Psoas muscle (tissue), 8 donors: ENCODE results near the gene LENEP. TPM values are rescaled to one million over a fixed set of nuclear protein-coding genes. Genes with fewer than 3 reads are reported as not detected.

Experiments
- ATAC-seq, 4 donors: fragments of 200-7000 bp; cut with Tn5 transposase; one replicate each; pipeline ENCODE4 v1.9.1; 2020; ENCODE audit warnings: moderate library complexity in 3 of 4, mild to moderate bottlenecking in 2 of 4
- DNase-seq, 2 donors: peaks; one replicate each; pipeline ENCODE4 v3.0.0-alpha.2; 2020
- H3K27ac ChIP-seq: fragments of 200-600 bp; one replicate; pipeline ENCODE4 v1.8.0; 2022
- H3K27me3 ChIP-seq, 3 donors: fragments of 200-600 bp in 1 of 3; one replicate each; pipeline versions ENCODE4 v1.6.1 to v1.8.0; 2013 to 2022; ENCODE audit warnings: low read length in 2 of 3, mild to moderate bottlenecking in 2 of 3, moderate library complexity in 1 of 3; ENCODE audit not compliant: insufficient read depth in 3 of 3
- H3K36me3 ChIP-seq, 2 donors: fragments of 200-600 bp in 1 of 2; one replicate each; pipeline versions ENCODE4 v1.6.1 to v1.8.0; 2013 to 2022; ENCODE audit warnings: low read depth in 1 of 2, mild to moderate bottlenecking in 1 of 2, moderate library complexity in 1 of 2; ENCODE audit not compliant: insufficient read depth in 1 of 2
- H3K4me1 ChIP-seq: fragments of 200-600 bp; one replicate; pipeline ENCODE4 v1.8.0; 2022
- H3K4me3 ChIP-seq: fragments of 200-600 bp; one replicate; pipeline ENCODE4 v1.8.0; 2022; ENCODE audit warnings: mild to moderate bottlenecking
- H3K9me3 ChIP-seq: fragments of 200-600 bp; one replicate; pipeline ENCODE4 v1.8.0; 2022
- WGBS, 3 donors: extraction: QIAGEN DNeasy Blood & Tissue Kit; methylation state at CpG; one replicate each; pipeline versions ENCODE4 v1.1.6 to v1.1.7; 2013; 5-methylcytosine and 5-hydroxymethylcytosine counted together
- intact Hi-C, 2 donors: fragments of 100-400 bp; cut with DNase I; formaldehyde crosslinking; loops; one replicate each; pipeline versions ENCODE4 v1.11.0 to v1.14.2; 2022
- polyA plus RNA-seq, 3 donors: library from polyadenylated mRNA; stranded (reverse); fragments of 200-250 nt; gene quantifications; one replicate each; pipeline ENCODE4 v1.2.3, GENCODE V29; 2013
- total RNA-seq, 4 donors: library from RNA; stranded (reverse); fragmentation: NEBNext Ultra II Directional in 2 of 4; extraction: Animal tissue kit (Norgen Biotek cat#: 25700) in 2 of 4; gene quantifications; one replicate each; pipeline versions ENCODE4 v1.2.1 to v1.2.4, GENCODE V29; 2021 to 2023
- TF ChIP-seq, protein P1 (sequence below): fragments of 200-600 bp; IDR thresholded peaks from one replicate; pipeline ENCODE4 v1.8.0; 2022; ENCODE audit warnings: antibody characterized with exemption
- donor health status: healthy with polysubstance abuse.
- donor health status: DM: no; HTN: no; CAD: no; lungs with moderate emphysema.
- donor health status: Bipolar disorder and iron deficiency.
- donor health status: healthy.
- donor health status: DM: yes; HTN: yes; CAD: no.
- donor health status: DM: no; HTN: no; CAD: no.
- donor health status: DM: no; HTN: no; CAD: no.
- donor health status: DM: yes; HTN: yes; CAD: no.

Gene LENEP
- total and polyA plus RNA-seq, 7 donors = not detected

DNA sequence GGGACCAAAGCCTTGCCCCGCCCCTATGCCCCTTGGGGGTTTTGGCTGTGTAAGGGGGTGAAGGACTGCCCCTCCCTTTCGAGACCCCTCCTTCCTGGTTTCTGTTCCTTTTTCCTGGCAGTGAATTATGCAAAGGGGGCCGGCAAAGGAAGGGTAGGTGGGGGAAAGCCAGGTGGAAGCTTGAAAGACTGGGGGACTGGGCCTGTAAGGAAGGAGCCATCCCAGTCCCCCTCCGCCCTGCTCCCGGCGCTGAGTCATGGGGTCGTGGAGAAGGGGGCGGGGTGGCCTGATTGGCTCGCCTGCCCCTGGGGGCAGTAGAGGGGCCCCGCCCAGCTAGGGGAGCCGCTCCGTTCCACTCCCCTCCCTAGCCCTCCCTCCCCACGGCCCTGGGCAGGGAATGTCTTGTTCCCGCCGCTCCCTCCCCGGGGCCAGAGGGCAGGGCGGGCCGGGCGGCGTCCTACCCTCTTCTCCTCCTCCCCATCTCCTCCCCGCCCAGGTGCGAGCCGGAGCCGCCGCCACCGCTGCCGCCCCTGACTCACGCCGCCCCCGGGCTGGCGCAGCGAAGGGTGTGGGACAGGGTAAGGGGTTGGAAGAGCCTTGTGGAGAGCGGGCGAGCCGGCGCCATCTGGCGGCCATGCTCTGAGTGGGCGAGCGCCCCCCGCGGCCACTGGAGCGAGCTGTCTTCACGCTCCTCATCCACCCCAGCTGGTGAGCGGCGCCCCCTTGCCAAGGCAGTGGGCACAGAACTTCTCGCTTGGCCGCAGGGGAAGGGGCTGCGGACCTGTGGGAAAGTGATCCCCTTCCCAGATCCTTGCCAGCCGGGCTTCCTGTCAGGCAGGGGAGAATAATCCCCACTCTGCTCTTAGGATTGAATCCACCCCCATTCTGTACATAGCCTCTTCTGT, 23.9 kb downstream of the LENEP start:
- ATAC-seq (peak; percentile 87 to 92 (median 88)), DNase-seq (peak; percentile 91 to 97)
- no peaks in the 10 kb centered on the region for H3K9me3 ChIP-seq
- peaks cover 0 to 31% of the 10 kb centered on the region in 2 donors for H3K36me3 ChIP-seq
- H3K27me3 ChIP-seq = no peaks in the 10 kb centered on the region
- TF ChIP-seq, protein P1, sequence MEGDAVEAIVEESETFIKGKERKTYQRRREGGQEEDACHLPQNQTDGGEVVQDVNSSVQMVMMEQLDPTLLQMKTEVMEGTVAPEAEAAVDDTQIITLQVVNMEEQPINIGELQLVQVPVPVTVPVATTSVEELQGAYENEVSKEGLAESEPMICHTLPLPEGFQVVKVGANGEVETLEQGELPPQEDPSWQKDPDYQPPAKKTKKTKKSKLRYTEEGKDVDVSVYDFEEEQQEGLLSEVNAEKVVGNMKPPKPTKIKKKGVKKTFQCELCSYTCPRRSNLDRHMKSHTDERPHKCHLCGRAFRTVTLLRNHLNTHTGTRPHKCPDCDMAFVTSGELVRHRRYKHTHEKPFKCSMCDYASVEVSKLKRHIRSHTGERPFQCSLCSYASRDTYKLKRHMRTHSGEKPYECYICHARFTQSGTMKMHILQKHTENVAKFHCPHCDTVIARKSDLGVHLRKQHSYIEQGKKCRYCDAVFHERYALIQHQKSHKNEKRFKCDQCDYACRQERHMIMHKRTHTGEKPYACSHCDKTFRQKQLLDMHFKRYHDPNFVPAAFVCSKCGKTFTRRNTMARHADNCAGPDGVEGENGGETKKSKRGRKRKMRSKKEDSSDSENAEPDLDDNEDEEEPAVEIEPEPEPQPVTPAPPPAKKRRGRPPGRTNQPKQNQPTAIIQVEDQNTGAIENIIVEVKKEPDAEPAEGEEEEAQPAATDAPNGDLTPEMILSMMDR = peak; percentile 99
- intact Hi-C loops = loop anchor here (2.0 kb wide), 2 partner anchors 14 to 54 kb away; partner anchors contain the start of gene ZBTB7B (in 1 of the 2)
- 3 to 8% (median 4%) methylated on average over 29 to 49 of the region's 49 CpGs for WGBS, 3 donors
- peak overlapping the region; percentile 67 for H3K4me3 ChIP-seq
- peaks cover 22% of the 10 kb centered on the region for H3K4me1 ChIP-seq
- peak overlapping the region; percentile 85 for H3K27ac ChIP-seq

DNA sequence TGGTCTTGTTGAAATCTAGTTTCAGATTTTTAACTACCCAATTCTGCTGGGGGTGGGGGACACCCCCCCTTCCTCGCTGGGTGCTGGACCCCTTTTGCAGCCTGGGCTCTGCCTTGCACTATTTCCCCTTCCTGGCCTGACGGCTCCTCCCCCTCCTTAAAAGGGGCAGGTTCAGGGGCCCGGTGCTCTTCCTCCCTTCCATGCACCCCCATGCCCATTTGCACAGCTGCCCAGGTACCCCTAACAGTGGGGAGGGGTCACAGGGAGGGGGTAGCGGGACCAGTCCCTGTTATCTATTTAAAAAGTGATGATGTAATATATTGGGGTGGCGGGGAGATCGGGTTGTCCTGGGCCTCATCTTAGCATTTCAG, 24.5 kb downstream of the LENEP start:
- peak overlapping the region; percentile 85 for H3K27ac ChIP-seq
- DNase-seq (no peak), ATAC-seq (peak in 1 of 4 donors; percentile 1)

DNA sequence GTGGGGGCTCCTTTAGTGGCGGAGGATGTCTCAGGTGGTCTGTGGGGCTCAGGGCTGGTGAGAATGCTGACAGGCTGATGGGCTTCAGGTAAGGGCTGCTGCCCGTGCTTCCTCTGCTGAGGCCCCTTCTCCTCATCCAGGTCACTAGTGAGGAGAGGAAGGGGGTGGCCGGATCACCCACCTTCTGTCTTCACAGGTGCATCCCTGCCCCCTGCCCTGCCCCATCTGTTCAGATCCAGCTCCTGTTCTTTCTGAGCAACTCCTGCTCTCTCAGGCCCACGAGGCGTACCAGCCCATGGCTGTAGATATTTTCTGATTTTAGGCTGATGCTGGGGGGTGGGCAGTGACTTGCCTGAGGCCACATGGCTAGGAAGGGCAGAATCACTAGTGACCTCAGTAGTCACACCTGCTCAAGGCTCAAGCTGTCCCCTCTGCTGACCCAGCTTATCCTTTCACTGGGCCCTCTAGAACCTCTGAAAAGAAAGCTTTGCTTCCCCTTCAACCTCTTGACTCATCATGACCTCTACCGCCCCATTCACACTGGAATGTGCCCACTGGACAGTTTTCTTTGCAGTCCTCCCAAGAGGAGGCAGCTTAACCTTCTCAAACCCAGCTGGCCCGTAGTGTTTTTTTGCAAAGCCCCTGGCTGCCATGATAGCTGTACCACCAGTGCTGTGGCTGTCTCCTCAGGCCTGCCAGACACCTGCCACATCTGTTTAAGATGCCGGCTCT, 25.4 kb downstream of the LENEP start:
- no peaks in the 10 kb centered on the region for H3K9me3 ChIP-seq
- ATAC-seq (no peak), DNase-seq (no peak)
- H3K36me3 ChIP-seq = peaks cover 0 to 31% of the 10 kb centered on the region in 2 donors
- no peak overlapping the region for H3K4me3 ChIP-seq
- H3K27ac ChIP-seq = no peak overlapping the region
- WGBS, 3 donors = 76 to 79% (median 77%) methylated on average over 7 to 8 of the region's 8 CpGs
- no peaks in the 10 kb centered on the region for H3K27me3 ChIP-seq
- intact Hi-C loops = no loop called here
- peaks cover 20% of the 10 kb centered on the region for H3K4me1 ChIP-seq
- TF ChIP-seq, protein P1 = no peak

More for the DNA sequence above, 24.5 kb downstream of the LENEP start:
- Histone ChIP-seq H3K9me3 (no peaks in the 10 kb centered on the region), H3K27me3 (no peaks in the 10 kb centered on the region), H3K36me3 (peaks cover 0 to 31% of the 10 kb centered on the region in 2 donors), H3K4me1 (peaks cover 20% of the 10 kb centered on the region), H3K4me3 (peak overlapping the region; percentile 67)
- 57 to 59% (median 58%) methylated on average over 6 of the region's 6 CpGs for WGBS, 3 donors
- TF ChIP-seq, protein P1 = no peak
- intact Hi-C loops = loop anchor here (2.0 kb wide), 2 partner anchors 15 to 55 kb away; partner anchors contain the start of gene ZBTB7B (in 1 of the 2)

DNA sequence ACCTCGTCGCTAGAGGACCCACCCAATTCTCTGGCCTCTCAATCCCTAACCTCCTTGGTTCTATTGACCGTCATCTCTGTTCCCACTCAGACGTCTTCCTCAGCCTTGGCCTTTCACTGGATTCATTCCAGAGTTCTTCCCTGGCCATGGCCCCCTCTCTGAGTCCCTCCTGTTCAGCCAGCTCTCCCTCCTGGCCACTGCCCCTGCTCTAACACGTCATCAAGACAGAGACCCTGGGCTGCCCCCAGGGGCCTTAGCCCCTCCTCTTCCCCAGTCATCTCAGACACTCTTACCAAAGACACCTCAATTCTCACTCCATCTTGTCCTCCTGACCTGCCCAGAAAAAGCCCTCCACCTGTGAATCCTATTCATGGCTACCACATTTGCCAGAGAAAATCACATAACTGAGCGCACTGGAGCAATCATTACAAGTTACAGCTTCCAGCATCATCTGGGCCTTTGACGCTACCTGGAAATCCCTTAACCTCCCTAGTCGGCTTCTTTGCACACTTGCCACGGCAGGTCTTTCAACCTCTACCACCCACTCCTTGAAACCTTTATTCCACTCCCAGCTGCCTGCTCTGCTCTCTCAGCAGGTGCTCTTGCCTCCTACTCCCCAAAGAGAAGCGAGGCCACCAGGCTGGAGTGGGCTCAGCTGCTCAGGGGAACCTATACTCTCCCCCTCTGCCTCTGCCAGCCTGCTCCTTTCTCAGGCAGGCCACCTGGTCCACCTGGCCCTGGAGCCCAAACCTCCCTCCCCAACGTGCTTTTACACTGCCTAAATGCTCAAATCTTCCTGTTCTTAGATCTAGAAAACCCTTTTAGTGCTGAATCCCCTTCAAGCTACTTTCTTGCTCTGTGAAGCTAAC, 26.2 kb downstream of the LENEP start:
- Histone ChIP-seq H3K4me3 (no peak overlapping the region), H3K27ac (no peak overlapping the region), H3K27me3 (no peaks in the 10 kb centered on the region), H3K4me1 (peaks cover 20% of the 10 kb centered on the region), H3K36me3 (peaks cover 0 to 23% of the 10 kb centered on the region in 2 donors), H3K9me3 (no peaks in the 10 kb centered on the region)
- TF ChIP-seq, protein P1 = no peak
- ATAC-seq (no peak), DNase-seq (no peak)
- WGBS, 3 donors = 72 to 73% (median 72%) methylated on average over 11 of the region's 11 CpGs
- intact Hi-C loops = no loop called here
